Lower lobe of right lung (tissue), 2 donors: ENCODE measurements around the gene F11R. TPM values are rescaled to one million over a fixed set of nuclear protein-coding genes. Genes with fewer than 3 reads are reported as not detected.

Source experiments
- ATAC-seq, 2 donors: fragments of 200-7000 bp; cut with Tn5 transposase; one replicate each; pipeline ENCODE4 v1.9.1; 2020 to 2022; ENCODE audit warnings: mild to moderate bottlenecking in 2 of 2, moderate library complexity in 2 of 2
- DNase-seq: peaks from one replicate; pipeline ENCODE4 v3.0.0-alpha.2; 2020
- H3K27ac ChIP-seq: fragments of 200-600 bp; one replicate; pipeline ENCODE4 v1.8.0; 2022
- H3K27me3 ChIP-seq: fragments of 200-600 bp; one replicate; pipeline ENCODE4 v1.8.0; 2022; ENCODE audit warnings: low read depth
- H3K36me3 ChIP-seq: fragments of 200-600 bp; one replicate; pipeline ENCODE4 v1.8.0; 2022; ENCODE audit warnings: mild to moderate bottlenecking
- H3K4me1 ChIP-seq: fragments of 200-600 bp; one replicate; pipeline ENCODE4 v1.8.0; 2022
- H3K4me3 ChIP-seq: fragments of 200-600 bp; one replicate; pipeline ENCODE4 v1.8.0; 2022; ENCODE audit warnings: mild to moderate bottlenecking
- H3K9me3 ChIP-seq: fragments of 200-600 bp; one replicate; pipeline ENCODE4 v1.8.0; 2022
- CTCF ChIP-seq: fragments of 200-600 bp; IDR thresholded peaks from one replicate; pipeline ENCODE4 v1.8.0; 2022; ENCODE audit warnings: antibody characterized with exemption, mild to moderate bottlenecking
- intact Hi-C: fragments of 100-400 bp; cut with DNase I; formaldehyde crosslinking; loops from one replicate; pipeline ENCODE4 v1.11.0; 2022
- total RNA-seq: library from RNA; stranded (reverse); fragmentation: NEBNext Ultra II Directional; extraction: Animal tissue kit (Norgen Biotek cat#: 25700); gene quantifications from one replicate; pipeline ENCODE4 v1.2.1, GENCODE V29; 2021
- donor health status: DM: no; HTN: yes; CAD: no; lungs with severe emphysema.

Gene F11R
- total RNA-seq, 1 donor from 2014 or later = 162 TPM

GRCh38 chr1:161061419-161061818 is 40.5 kb upstream of the F11R start:
- intact Hi-C loops = no loop called here
- H3K36me3 ChIP-seq = peaks cover 15% of the 10 kb centered on the region
- H3K27me3 ChIP-seq = no peaks in the 10 kb centered on the region
- no peak for ATAC-seq
- H3K27ac ChIP-seq = no peak overlapping the region
- no peak overlapping the region for H3K4me3 ChIP-seq
- H3K9me3 ChIP-seq = no peaks in the 10 kb centered on the region
- TF ChIP-seq CTCF = no peak
- peaks cover 5% of the 10 kb centered on the region for H3K4me1 ChIP-seq
- no peak for DNase-seq

- H3K4me3 ChIP-seq = no peak overlapping the region
- no peaks in the 10 kb centered on the region for H3K27me3 ChIP-seq
- H3K36me3 ChIP-seq = peaks cover 31% of the 10 kb centered on the region
- TF ChIP-seq CTCF = no peak
- intact Hi-C loops = no loop called here
- no peaks in the 10 kb centered on the region for H3K9me3 ChIP-seq
- DNase-seq (no peak), ATAC-seq (no peak)
- no peak overlapping the region for H3K27ac ChIP-seq
- H3K4me1 ChIP-seq = no peaks in the 10 kb centered on the region
These were observed 38.3 kb upstream of the F11R start for GRCh38 chr1:161059293-161059692.

DNA sequence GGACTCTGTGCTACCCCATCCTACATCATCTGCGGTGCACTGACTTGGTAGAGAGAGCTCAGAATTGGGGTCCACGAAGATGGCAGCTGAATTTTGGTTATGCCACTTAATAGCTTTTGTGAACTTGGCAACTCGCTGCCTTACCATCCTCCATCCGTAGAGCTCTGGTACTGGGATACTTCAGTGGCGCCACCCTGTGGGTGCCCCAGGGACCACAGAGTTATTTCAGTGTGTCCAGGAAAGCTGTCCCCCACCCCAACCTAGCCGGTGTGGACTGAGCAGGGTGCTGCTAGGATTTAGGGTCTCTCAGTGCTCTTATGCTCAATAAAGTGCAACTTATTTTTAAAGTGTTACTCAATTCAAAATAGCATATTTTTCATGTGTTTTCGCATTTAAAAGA is 33.9 kb upstream of the F11R start:
- DNase-seq (no peak), ATAC-seq (no peak)
- intact Hi-C loops = no loop called here
- TF ChIP-seq CTCF = no peak
- Histone ChIP-seq H3K4me3 (no peak overlapping the region), H3K27me3 (no peaks in the 10 kb centered on the region), H3K36me3 (peaks cover 71% of the 10 kb centered on the region), H3K4me1 (no peaks in the 10 kb centered on the region), H3K27ac (no peak overlapping the region), H3K9me3 (no peaks in the 10 kb centered on the region)

GRCh38 chr1:161054232-161054631 is 33.3 kb upstream of the F11R start:
- Histone ChIP-seq H3K27me3 (no peaks in the 10 kb centered on the region), H3K27ac (no peak overlapping the region), H3K9me3 (no peaks in the 10 kb centered on the region), H3K4me3 (no peak overlapping the region), H3K36me3 (peaks cover 77% of the 10 kb centered on the region), H3K4me1 (no peaks in the 10 kb centered on the region)
- no peak for DNase-seq
- intact Hi-C loops = no loop called here
- TF ChIP-seq CTCF = no peak
- ATAC-seq = no peak

DNA sequence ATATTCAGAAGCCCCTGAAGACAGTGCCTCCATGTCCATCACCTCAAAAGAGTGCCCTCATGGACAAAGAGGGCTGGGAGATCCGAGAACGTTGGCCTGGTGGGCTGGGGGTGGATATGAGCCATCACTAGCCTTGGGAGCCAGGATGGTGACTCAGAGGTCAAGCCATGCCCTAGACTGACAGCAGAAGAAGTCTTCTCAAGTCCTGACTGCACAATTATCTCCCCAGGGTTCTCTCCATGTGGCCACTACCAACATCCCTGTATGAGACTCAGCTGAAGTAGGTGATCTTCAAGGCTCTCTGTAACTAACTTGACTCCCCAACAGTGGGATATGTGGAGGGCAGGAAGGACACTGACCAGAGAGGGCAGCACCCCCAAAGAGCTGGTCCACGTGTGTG is 31.9 kb upstream of the F11R start:
- Histone ChIP-seq H3K27ac (no peak overlapping the region), H3K4me3 (no peak overlapping the region), H3K27me3 (no peaks in the 10 kb centered on the region), H3K9me3 (no peaks in the 10 kb centered on the region), H3K4me1 (peaks cover 4% of the 10 kb centered on the region), H3K36me3 (peaks cover 67% of the 10 kb centered on the region)
- intact Hi-C loops = no loop called here
- ATAC-seq = no peak
- no peak for DNase-seq
- TF ChIP-seq CTCF = no peak

GRCh38 chr1:161051219-161051618 is 30.3 kb upstream of the F11R start:
- Histone ChIP-seq H3K4me1 (peaks cover 11% of the 10 kb centered on the region), H3K36me3 (peaks cover 61% of the 10 kb centered on the region), H3K9me3 (no peaks in the 10 kb centered on the region), H3K27me3 (no peaks in the 10 kb centered on the region), H3K27ac (no peak overlapping the region), H3K4me3 (no peak overlapping the region)
- DNase-seq (no peak), ATAC-seq (no peak)
- intact Hi-C loops = no loop called here
- TF ChIP-seq CTCF = no peak
